Loucy (cell line): ENCODE data around the gene FHIT.
A peak's percentile ranks its signal among the peaks of the same experiment; 100 is the strongest.

Experiments used
- H2AFZ ChIP-seq: fragments of 200-600 bp; sonication (generic); 2 replicates; pipeline ENCODE4 v1.6.0; 2016; ENCODE audit warnings: antibody characterized with exemption, mild to moderate bottlenecking, low read length, moderate library complexity
- H3F3A ChIP-seq: fragments of 200-600 bp; 2 replicates; pipeline ENCODE4 v1.6.0; 2016; ENCODE audit warnings: antibody characterized with exemption, low read depth, mild to moderate bottlenecking
- H3K27me3 ChIP-seq: fragments of 200-600 bp; sonication (generic); 2 replicates; pipeline ENCODE4 v1.6.1; 2014; ENCODE audit warnings: low read length, mild to moderate bottlenecking; ENCODE audit not compliant: insufficient read depth, poor library complexity, severe bottlenecking
- H3K36me3 ChIP-seq: fragments of 200-600 bp; sonication (generic); 2 replicates; pipeline ENCODE4 v1.6.1; 2016; ENCODE audit warnings: low read length; ENCODE audit not compliant: insufficient read depth
- H3K4me1 ChIP-seq: fragments of 200-600 bp; sonication (generic); 2 replicates; pipeline ENCODE4 v1.5.1; 2014; ENCODE audit warnings: low read length, mild to moderate bottlenecking; ENCODE audit not compliant: insufficient read depth, poor library complexity, severe bottlenecking
- H3K4me2 ChIP-seq: fragments of 200-600 bp; sonication (generic); 2 replicates; pipeline ENCODE4 v1.6.0; 2014; ENCODE audit warnings: antibody characterized with exemption, low read length, low read depth, mild to moderate bottlenecking; ENCODE audit not compliant: poor library complexity, severe bottlenecking
- H3K4me3 ChIP-seq: fragments of 200-600 bp; sonication (generic); 2 replicates; pipeline ENCODE4 v1.5.1; 2014; ENCODE audit warnings: low read length, mild to moderate bottlenecking, mixed read lengths; ENCODE audit not compliant: poor library complexity, severe bottlenecking
- H3K79me2 ChIP-seq: fragments of 200-600 bp; sonication (generic); 2 replicates; pipeline ENCODE4 v1.6.1; 2014; ENCODE audit warnings: low read length; ENCODE audit not compliant: insufficient read depth
- H3K9ac ChIP-seq: fragments of 200-600 bp; sonication (generic); 2 replicates; pipeline ENCODE4 v1.6.0; 2014; ENCODE audit warnings: mild to moderate bottlenecking, low read depth, low read length, moderate library complexity; ENCODE audit not compliant: poor library complexity, severe bottlenecking
- H3K9me2 ChIP-seq: fragments of 200-600 bp; sonication (generic); replicated peaks from 2 replicates; pipeline ENCODE4 v1.6.1; 2016; ENCODE audit warnings: low read depth, low read length, mixed read lengths
- H3K9me3 ChIP-seq: fragments of 200-600 bp; sonication (generic); 2 replicates; pipeline ENCODE4 v1.6.1; 2014; ENCODE audit warnings: mild to moderate bottlenecking, antibody characterized with exemption, low read length, low read depth; ENCODE audit not compliant: insufficient read depth
- H4K20me1 ChIP-seq: fragments of 200-600 bp; sonication (generic); 2 replicates; pipeline ENCODE4 v1.6.0; 2014; ENCODE audit warnings: antibody characterized with exemption, low read length, mild to moderate bottlenecking; ENCODE audit not compliant: insufficient read depth, poor library complexity, severe bottlenecking
- EZH2phosphoT487 ChIP-seq: fragments of 200-600 bp; IDR thresholded peaks from 2 replicates; pipeline ENCODE4 v1.6.1; 2018; ENCODE audit warnings: antibody characterized with exemption, mild to moderate bottlenecking, moderate library complexity, borderline replicate concordance
- TF ChIP-seq, protein P1 (sequence below): fragments of 200-600 bp; sonication (generic); conservative IDR thresholded peaks from 2 replicates; pipeline ENCODE4 v1.5.1; 2014; ENCODE audit warnings: mild to moderate bottlenecking, antibody characterized with exemption, low read length

Gene FHIT

DNA sequence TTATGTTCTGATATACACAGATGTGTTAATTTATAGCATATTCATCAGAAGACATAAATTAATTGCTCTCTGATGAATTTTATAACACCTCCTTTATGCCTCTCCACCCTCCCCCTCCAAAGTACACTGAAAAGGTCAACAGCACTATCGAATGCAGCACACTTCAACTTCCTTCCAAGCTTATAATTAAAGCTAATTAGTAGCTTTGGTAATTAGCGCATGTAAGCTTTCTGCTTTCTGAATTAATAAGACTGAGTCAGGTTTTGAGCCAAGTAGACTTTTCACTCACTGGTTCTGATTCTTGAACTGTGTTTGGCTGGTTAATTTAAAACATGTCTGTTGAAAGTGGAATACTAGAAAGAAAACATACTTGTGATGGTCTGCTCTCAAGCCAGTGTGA lies 1440.6 kb downstream of the FHIT start:
- Histone ChIP-seq H2AFZ (no peak overlapping the region), H3K4me2 (no peak overlapping the region), H4K20me1 (no peaks in the 10 kb centered on the region), H3K9ac (no peak overlapping the region), H3K79me2 (no peaks in the 10 kb centered on the region), H3K4me3 (no peak overlapping the region), H3K4me1 (peaks cover 24% of the 10 kb centered on the region), H3K36me3 (no peaks in the 10 kb centered on the region), H3K27me3 (no peaks in the 10 kb centered on the region), H3K9me2 (no peaks in the 10 kb centered on the region), H3K9me3 (no peaks in the 10 kb centered on the region), H3F3A (no peaks in the 10 kb centered on the region)
- TF ChIP-seq, protein P1, sequence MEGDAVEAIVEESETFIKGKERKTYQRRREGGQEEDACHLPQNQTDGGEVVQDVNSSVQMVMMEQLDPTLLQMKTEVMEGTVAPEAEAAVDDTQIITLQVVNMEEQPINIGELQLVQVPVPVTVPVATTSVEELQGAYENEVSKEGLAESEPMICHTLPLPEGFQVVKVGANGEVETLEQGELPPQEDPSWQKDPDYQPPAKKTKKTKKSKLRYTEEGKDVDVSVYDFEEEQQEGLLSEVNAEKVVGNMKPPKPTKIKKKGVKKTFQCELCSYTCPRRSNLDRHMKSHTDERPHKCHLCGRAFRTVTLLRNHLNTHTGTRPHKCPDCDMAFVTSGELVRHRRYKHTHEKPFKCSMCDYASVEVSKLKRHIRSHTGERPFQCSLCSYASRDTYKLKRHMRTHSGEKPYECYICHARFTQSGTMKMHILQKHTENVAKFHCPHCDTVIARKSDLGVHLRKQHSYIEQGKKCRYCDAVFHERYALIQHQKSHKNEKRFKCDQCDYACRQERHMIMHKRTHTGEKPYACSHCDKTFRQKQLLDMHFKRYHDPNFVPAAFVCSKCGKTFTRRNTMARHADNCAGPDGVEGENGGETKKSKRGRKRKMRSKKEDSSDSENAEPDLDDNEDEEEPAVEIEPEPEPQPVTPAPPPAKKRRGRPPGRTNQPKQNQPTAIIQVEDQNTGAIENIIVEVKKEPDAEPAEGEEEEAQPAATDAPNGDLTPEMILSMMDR, result no peak
- TF ChIP-seq EZH2phosphoT487, result no peak

DNA sequence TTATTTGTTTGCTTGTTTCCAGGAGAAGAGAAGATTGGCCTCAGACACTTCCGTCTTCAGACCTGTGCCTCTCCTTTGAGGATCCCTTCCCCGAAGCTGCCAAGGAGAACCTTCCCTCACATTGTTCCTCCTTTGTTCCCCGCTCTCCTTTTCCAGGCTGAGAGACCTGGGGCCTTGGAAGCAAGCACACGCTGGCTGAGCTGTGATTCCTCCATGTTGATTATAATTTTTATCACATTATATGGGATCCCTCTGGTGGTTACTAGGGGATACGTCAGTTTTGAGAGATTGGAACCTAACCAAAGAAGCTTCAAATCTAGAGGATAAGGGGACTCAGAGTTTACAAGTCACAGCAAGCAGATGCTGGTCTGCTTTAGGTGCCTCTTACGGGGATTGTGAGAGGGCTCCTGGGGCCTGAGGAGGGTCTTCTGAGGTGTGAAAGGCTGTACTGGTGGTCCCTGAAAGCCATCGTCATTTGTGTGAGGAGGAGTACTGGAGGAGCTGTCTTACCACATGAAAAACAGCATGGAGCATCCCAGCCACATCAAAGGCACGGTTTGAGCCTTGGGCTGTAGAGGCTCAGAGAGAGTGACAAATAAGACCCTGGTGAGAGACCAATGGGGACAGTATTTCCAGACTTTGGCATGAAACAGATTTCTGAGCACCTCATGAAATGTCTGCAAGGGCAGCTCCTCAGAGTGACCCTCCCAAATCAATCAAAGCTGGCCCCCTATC lies 1441.4 kb downstream of the FHIT start:
- peak overlapping the region; percentile 61 for H2AFZ ChIP-seq
- H3K9me3 ChIP-seq, result no peaks in the 10 kb centered on the region
- no peaks in the 10 kb centered on the region for H3K27me3 ChIP-seq
- no peaks in the 10 kb centered on the region for H3K79me2 ChIP-seq
- no peak for TF ChIP-seq EZH2phosphoT487
- TF ChIP-seq, protein P1, result peak; percentile 75
- no peaks in the 10 kb centered on the region for H3K36me3 ChIP-seq
- H3F3A ChIP-seq, result no peaks in the 10 kb centered on the region
- no peaks in the 10 kb centered on the region for H3K9me2 ChIP-seq
- H4K20me1 ChIP-seq, result no peaks in the 10 kb centered on the region
- peaks cover 24% of the 10 kb centered on the region for H3K4me1 ChIP-seq
- H3K4me3 ChIP-seq, result no peak overlapping the region
- no peak overlapping the region for H3K9ac ChIP-seq
- no peak overlapping the region for H3K4me2 ChIP-seq

DNA sequence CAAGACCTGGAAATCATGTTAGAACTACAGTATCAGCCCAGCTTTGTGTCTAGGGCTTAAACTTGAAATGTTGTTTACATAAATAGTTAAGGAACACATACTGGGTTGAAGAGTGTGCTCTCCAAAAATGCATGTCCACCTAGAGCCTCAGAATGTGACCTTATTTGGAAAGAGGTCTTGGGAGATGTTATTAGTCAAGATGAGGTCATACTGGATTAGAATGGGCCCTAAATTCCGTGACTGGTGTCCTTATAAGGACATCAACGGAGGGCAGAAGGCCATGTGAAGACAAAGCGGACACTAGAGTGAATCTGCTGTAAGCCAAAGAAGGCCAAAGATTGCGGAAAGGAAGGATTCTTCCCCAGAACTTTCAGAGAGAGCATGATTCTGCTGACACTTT lies 1442.2 kb downstream of the FHIT start:
- Histone ChIP-seq H3K9ac (no peak overlapping the region), H2AFZ (peak overlapping the region; percentile 61)

More for the DNA sequence above, 1442.2 kb downstream of the FHIT start:
- Histone ChIP-seq H3K9me3 (no peaks in the 10 kb centered on the region), H3K4me3 (no peak overlapping the region), H3F3A (no peaks in the 10 kb centered on the region), H3K27me3 (no peaks in the 10 kb centered on the region), H3K9me2 (no peaks in the 10 kb centered on the region), H3K79me2 (no peaks in the 10 kb centered on the region), H4K20me1 (no peaks in the 10 kb centered on the region), H3K36me3 (no peaks in the 10 kb centered on the region), H3K4me2 (no peak overlapping the region), H3K4me1 (peaks cover 24% of the 10 kb centered on the region)
- no peak for TF ChIP-seq EZH2phosphoT487
- TF ChIP-seq, protein P1, result no peak
